ACC112 (cell line): ENCODE results near the gene KCNH5.
A peak's percentile ranks its signal among the peaks of the same experiment; 100 is the strongest.

Experiments
- H2AFZ ChIP-seq: fragments of 200-600 bp; sonication (generic); one replicate; pipeline ENCODE4 v1.6.0; 2017; ENCODE audit warnings: antibody characterized with exemption, low read length; ENCODE audit not compliant: unreplicated experiment
- H3K27ac ChIP-seq: fragments of 200-600 bp; sonication (generic); 2 replicates; pipeline ENCODE4 v1.5.1; 2014; ENCODE audit warnings: low read depth, mild to moderate bottlenecking, antibody characterized with exemption, low read length, moderate library complexity
- H3K27me3 ChIP-seq: fragments of 200-600 bp; sonication (generic); 2 replicates; pipeline ENCODE4 v1.6.1; 2014; ENCODE audit warnings: mild to moderate bottlenecking, antibody characterized with exemption, low read length, moderate library complexity, mixed read lengths; ENCODE audit not compliant: insufficient read depth
- H3K36me3 ChIP-seq: fragments of 200-600 bp; sonication (generic); 2 replicates; pipeline ENCODE4 v1.6.1; 2016; ENCODE audit warnings: mild to moderate bottlenecking, antibody characterized with exemption, low read length, moderate library complexity, mixed read lengths; ENCODE audit not compliant: insufficient read depth
- H3K4me1 ChIP-seq: fragments of 200-600 bp; sonication (generic); one replicate; pipeline ENCODE4 v1.6.1; 2016; ENCODE audit warnings: low read length, mixed read lengths; ENCODE audit not compliant: insufficient read depth, unreplicated experiment, control insufficient read depth
- H3K4me3 ChIP-seq: fragments of 200-600 bp; sonication (generic); 2 replicates; pipeline ENCODE4 v1.5.1; 2014; ENCODE audit warnings: mild to moderate bottlenecking, low read depth, low read length
- H3K79me2 ChIP-seq: fragments of 200-600 bp; sonication (generic); one replicate; pipeline ENCODE4 v1.6.0; 2016; ENCODE audit warnings: low read length; ENCODE audit not compliant: control insufficient read depth, unreplicated experiment, insufficient read depth

Gene KCNH5

GRCh38 chr14:63045612-63046320 is 508 bp upstream of the KCNH5 start:
- peaks cover 80% of the 10 kb centered on the region for H3K27me3 ChIP-seq

DNA sequence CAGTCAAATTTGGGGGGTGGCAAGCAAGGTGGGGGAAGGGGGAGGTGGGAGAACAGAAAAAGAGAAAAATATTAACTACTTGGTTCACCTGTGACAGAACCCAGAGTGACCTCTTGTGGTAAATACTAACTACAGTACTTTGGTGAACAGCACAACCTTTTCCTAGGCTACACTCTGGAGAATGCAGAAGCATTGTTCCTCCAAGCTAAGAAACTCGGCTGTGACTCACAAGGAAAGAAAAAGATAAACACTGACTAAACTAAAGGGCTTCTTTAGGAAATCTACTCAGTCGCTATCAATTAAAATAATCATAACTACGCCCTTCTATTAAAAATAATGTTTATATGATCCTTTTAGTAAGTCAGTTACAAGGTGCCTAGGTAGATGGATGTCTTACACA is 5.4 kb downstream of the KCNH5 start:
- Histone ChIP-seq H3K27ac (no peak overlapping the region), H3K4me1 (no peaks in the 10 kb centered on the region), H2AFZ (no peak overlapping the region), H3K27me3 (peaks cover 45% of the 10 kb centered on the region), H3K79me2 (no peaks in the 10 kb centered on the region), H3K36me3 (no peaks in the 10 kb centered on the region), H3K4me3 (no peak overlapping the region)

More at GRCh38 chr14:63045612-63046320, 508 bp upstream of the KCNH5 start:
- Histone ChIP-seq H3K4me3 (peak overlapping the region; percentile 41; the same call in 1 of the 2 replicates), H3K4me1 (no peaks in the 10 kb centered on the region), H2AFZ (no peak overlapping the region), H3K36me3 (no peaks in the 10 kb centered on the region), H3K79me2 (no peaks in the 10 kb centered on the region), H3K27ac (no peak overlapping the region)

- Histone ChIP-seq H3K4me1 (no peaks in the 10 kb centered on the region), H3K36me3 (no peaks in the 10 kb centered on the region), H3K27me3 (peaks cover 20% of the 10 kb centered on the region; the same call in 1 of the 2 replicates), H3K79me2 (no peaks in the 10 kb centered on the region), H2AFZ (no peak overlapping the region), H3K27ac (no peak overlapping the region), H3K4me3 (no peak overlapping the region)
Observed at GRCh38 chr14:63032641-63033040, 12.6 kb downstream of the KCNH5 start.

GRCh38 chr14:63032076-63032475 is 13.2 kb downstream of the KCNH5 start:
- Histone ChIP-seq H3K4me3 (no peak overlapping the region), H3K27me3 (peaks cover 20% of the 10 kb centered on the region; the same call in 1 of the 2 replicates), H2AFZ (no peak overlapping the region), H3K36me3 (no peaks in the 10 kb centered on the region), H3K27ac (no peak overlapping the region), H3K4me1 (no peaks in the 10 kb centered on the region), H3K79me2 (no peaks in the 10 kb centered on the region)

GRCh38 chr14:63030113-63030512 is 15.1 kb downstream of the KCNH5 start:
- H2AFZ ChIP-seq, result no peak overlapping the region
- no peak overlapping the region for H3K4me3 ChIP-seq
- no peaks in the 10 kb centered on the region for H3K4me1 ChIP-seq
- H3K36me3 ChIP-seq, result no peaks in the 10 kb centered on the region
- H3K79me2 ChIP-seq, result no peaks in the 10 kb centered on the region
- peaks cover 9% of the 10 kb centered on the region; the same call in 1 of the 2 replicates for H3K27me3 ChIP-seq
- no peak overlapping the region for H3K27ac ChIP-seq

- no peaks in the 10 kb centered on the region for H3K79me2 ChIP-seq
- H3K36me3 ChIP-seq, result no peaks in the 10 kb centered on the region
- no peak overlapping the region for H3K4me3 ChIP-seq
- H3K4me1 ChIP-seq, result no peaks in the 10 kb centered on the region
- no peaks in the 10 kb centered on the region for H3K27me3 ChIP-seq
- no peak overlapping the region for H3K27ac ChIP-seq
- no peak overlapping the region for H2AFZ ChIP-seq
Observed at GRCh38 chr14:63027719-63028118, 17.5 kb downstream of the KCNH5 start.

GRCh38 chr14:63026491-63026890 is 18.8 kb downstream of the KCNH5 start:
- no peaks in the 10 kb centered on the region for H3K36me3 ChIP-seq
- no peaks in the 10 kb centered on the region for H3K79me2 ChIP-seq
- H3K27me3 ChIP-seq, result no peaks in the 10 kb centered on the region
- no peak overlapping the region for H3K27ac ChIP-seq
- no peak overlapping the region for H2AFZ ChIP-seq
- no peak overlapping the region for H3K4me3 ChIP-seq
- no peaks in the 10 kb centered on the region for H3K4me1 ChIP-seq

- no peaks in the 10 kb centered on the region for H3K79me2 ChIP-seq
- H2AFZ ChIP-seq, result no peak overlapping the region
- H3K36me3 ChIP-seq, result no peaks in the 10 kb centered on the region
- no peaks in the 10 kb centered on the region for H3K27me3 ChIP-seq
- no peak overlapping the region for H3K27ac ChIP-seq
- no peak overlapping the region for H3K4me3 ChIP-seq
- no peaks in the 10 kb centered on the region for H3K4me1 ChIP-seq
Observed at GRCh38 chr14:63014621-63015020, 30.6 kb downstream of the KCNH5 start.

GRCh38 chr14:63012171-63012570 is 33.1 kb downstream of the KCNH5 start:
- Histone ChIP-seq H3K36me3 (no peaks in the 10 kb centered on the region), H2AFZ (no peak overlapping the region), H3K27ac (no peak overlapping the region), H3K4me1 (no peaks in the 10 kb centered on the region), H3K4me3 (no peak overlapping the region), H3K27me3 (no peaks in the 10 kb centered on the region), H3K79me2 (no peaks in the 10 kb centered on the region)

DNA sequence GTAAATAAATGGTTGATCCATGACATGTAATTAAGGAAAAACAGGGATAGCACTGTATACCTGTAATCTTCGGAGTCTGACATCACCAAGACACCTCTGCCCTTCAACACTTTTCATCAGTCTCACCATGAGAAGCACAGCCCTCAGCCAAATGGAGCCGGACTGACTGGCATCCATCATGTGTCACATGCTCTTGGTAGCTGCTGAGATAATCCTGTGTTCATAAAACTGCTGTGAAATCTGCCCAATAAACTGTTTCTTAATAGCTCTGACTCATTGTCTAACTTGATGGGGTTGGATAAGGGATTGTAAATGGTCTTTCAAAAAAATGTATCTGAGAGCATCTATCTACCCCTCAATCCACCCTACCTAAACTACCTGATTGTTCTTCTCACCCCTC is 33.6 kb downstream of the KCNH5 start:
- Histone ChIP-seq H3K4me3 (no peak overlapping the region), H3K27me3 (no peaks in the 10 kb centered on the region)

DNA sequence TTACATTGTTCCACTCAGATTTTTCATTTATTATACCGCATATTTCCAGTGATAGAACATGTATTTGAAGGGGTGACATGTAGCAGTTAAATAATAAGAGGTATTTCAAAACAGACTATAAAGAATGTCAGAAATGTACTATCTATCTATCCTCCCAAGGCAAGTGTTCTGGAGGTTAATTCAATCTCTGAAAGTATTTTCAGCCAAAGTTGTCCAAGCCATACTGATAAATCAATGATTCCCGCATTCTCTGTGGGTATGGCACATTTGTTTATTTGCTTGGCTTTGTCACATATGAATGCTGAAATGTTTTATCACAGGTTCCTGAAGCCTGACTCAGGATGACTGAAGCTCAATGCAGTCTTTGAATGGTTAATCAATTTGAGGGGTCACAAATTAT is 35.8 kb downstream of the KCNH5 start:
- Histone ChIP-seq H3K4me1 (no peaks in the 10 kb centered on the region), H3K79me2 (no peaks in the 10 kb centered on the region), H3K27ac (no peak overlapping the region), H3K36me3 (no peaks in the 10 kb centered on the region), H3K27me3 (no peaks in the 10 kb centered on the region), H3K4me3 (no peak overlapping the region), H2AFZ (no peak overlapping the region)

More for the DNA sequence above, 33.6 kb downstream of the KCNH5 start:
- no peaks in the 10 kb centered on the region for H3K4me1 ChIP-seq
- H3K27ac ChIP-seq, result no peak overlapping the region
- H2AFZ ChIP-seq, result no peak overlapping the region
- H3K36me3 ChIP-seq, result no peaks in the 10 kb centered on the region
- H3K79me2 ChIP-seq, result no peaks in the 10 kb centered on the region
